ENCODE data around the gene RNF214.

DNA sequence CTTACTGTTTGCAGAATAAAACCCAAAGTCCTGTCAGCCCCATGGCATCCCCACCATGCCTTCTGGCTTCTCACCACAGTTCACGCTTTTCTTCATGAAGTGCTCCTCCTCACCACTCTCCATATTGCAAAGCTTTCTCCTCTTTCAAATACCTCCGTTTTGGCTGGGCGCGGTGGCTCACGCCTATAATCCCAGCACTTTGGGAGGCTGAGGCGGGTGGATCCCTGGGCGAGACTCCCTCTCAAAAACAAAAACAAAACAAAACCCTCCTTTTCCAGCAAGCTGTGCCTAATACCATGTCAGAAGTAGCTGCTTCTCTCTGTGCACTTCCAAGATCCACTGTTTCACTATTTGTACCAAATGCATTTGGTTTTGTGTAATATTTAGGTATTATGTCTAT lies 76.8 kb downstream of the RNF214 start:
- TF ChIP-seq, protein P1, sequence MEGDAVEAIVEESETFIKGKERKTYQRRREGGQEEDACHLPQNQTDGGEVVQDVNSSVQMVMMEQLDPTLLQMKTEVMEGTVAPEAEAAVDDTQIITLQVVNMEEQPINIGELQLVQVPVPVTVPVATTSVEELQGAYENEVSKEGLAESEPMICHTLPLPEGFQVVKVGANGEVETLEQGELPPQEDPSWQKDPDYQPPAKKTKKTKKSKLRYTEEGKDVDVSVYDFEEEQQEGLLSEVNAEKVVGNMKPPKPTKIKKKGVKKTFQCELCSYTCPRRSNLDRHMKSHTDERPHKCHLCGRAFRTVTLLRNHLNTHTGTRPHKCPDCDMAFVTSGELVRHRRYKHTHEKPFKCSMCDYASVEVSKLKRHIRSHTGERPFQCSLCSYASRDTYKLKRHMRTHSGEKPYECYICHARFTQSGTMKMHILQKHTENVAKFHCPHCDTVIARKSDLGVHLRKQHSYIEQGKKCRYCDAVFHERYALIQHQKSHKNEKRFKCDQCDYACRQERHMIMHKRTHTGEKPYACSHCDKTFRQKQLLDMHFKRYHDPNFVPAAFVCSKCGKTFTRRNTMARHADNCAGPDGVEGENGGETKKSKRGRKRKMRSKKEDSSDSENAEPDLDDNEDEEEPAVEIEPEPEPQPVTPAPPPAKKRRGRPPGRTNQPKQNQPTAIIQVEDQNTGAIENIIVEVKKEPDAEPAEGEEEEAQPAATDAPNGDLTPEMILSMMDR (IDR thresholded peaks at IDR 0.05), result no peak
- TF ChIP-seq POLR2A (IDR thresholded peaks at IDR 0.05), result no peak
- no peak for TF ChIP-seq POLR2AphosphoS5 (IDR thresholded peaks at IDR 0.05)
